RWPE2 (cell line): ENCODE results near the gene TIMM10B.

Experiments used
- ATAC-seq: fragments of 200-7000 bp; cut with Tn5 transposase; 3 replicates; pipeline ENCODE4 v1.9.1; 2021; ENCODE audit warnings: low read depth
- DNase-seq: peaks from one replicate; pipeline ENCODE4 v3.0.0-alpha.2; 2020; ENCODE audit warnings: low spot score
- H3K27ac ChIP-seq: fragments of 450-650 bp; 2 replicates; pipeline ENCODE4 v1.5.1; 2017; ENCODE audit warnings: mild to moderate bottlenecking; ENCODE audit not compliant: poor library complexity, severe bottlenecking
- H3K27me3 ChIP-seq: fragments of 250-450 bp; sonication (Bioruptor Pico); 2 replicates; pipeline ENCODE4 v1.5.1; 2021; ENCODE audit warnings: mild to moderate bottlenecking, moderate library complexity; ENCODE audit not compliant: insufficient read depth, poor library complexity, severe bottlenecking
- H3K36me3 ChIP-seq: fragments of 250-450 bp; sonication (Bioruptor Pico); 2 replicates; pipeline ENCODE4 v1.5.1; 2020; ENCODE audit warnings: low read depth, mild to moderate bottlenecking, moderate library complexity
- H3K4me1 ChIP-seq: fragments of 250-450 bp; sonication (Bioruptor Pico); 2 replicates; pipeline ENCODE4 v1.5.1; 2021; ENCODE audit warnings: mild to moderate bottlenecking, moderate library complexity; ENCODE audit not compliant: insufficient read depth, poor library complexity, severe bottlenecking
- H3K4me3 ChIP-seq: fragments of 250-450 bp; sonication (Bioruptor Pico); 2 replicates; pipeline ENCODE4 v1.5.1; 2021; ENCODE audit warnings: mild to moderate bottlenecking, moderate library complexity; ENCODE audit not compliant: severe bottlenecking
- H3K9me3 ChIP-seq: fragments of 250-450 bp; sonication (Bioruptor Pico); 2 replicates; pipeline ENCODE4 v1.5.1; 2021; ENCODE audit warnings: mild to moderate bottlenecking, moderate library complexity; ENCODE audit not compliant: severe bottlenecking
- TF ChIP-seq, protein P1 (sequence below): fragments of 450-650 bp; IDR thresholded peaks from one replicate; pipeline ENCODE4 v1.5.1; 2017; ENCODE audit warnings: mild to moderate bottlenecking, moderate library complexity; ENCODE audit not compliant: poor library complexity, severe bottlenecking

The TIMM10B gene

GRCh38 chr11:6448574-6448973 lies 32.7 kb upstream of the TIMM10B start:
- H3K27me3 ChIP-seq = no peaks in the 10 kb centered on the region
- no peaks in the 10 kb centered on the region for H3K4me1 ChIP-seq
- peaks cover 15% of the 10 kb centered on the region; the same call in 1 of the 2 replicates for H3K36me3 ChIP-seq
- TF ChIP-seq, protein P1, sequence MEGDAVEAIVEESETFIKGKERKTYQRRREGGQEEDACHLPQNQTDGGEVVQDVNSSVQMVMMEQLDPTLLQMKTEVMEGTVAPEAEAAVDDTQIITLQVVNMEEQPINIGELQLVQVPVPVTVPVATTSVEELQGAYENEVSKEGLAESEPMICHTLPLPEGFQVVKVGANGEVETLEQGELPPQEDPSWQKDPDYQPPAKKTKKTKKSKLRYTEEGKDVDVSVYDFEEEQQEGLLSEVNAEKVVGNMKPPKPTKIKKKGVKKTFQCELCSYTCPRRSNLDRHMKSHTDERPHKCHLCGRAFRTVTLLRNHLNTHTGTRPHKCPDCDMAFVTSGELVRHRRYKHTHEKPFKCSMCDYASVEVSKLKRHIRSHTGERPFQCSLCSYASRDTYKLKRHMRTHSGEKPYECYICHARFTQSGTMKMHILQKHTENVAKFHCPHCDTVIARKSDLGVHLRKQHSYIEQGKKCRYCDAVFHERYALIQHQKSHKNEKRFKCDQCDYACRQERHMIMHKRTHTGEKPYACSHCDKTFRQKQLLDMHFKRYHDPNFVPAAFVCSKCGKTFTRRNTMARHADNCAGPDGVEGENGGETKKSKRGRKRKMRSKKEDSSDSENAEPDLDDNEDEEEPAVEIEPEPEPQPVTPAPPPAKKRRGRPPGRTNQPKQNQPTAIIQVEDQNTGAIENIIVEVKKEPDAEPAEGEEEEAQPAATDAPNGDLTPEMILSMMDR = no peak
- DNase-seq (no peak), ATAC-seq (no peak)
- no peak overlapping the region for H3K27ac ChIP-seq
- no peak overlapping the region for H3K4me3 ChIP-seq
- no peaks in the 10 kb centered on the region for H3K9me3 ChIP-seq

- Histone ChIP-seq H3K4me1 (no peaks in the 10 kb centered on the region), H3K36me3 (peaks cover 24% of the 10 kb centered on the region), H3K27ac (no peak overlapping the region), H3K9me3 (no peaks in the 10 kb centered on the region), H3K4me3 (no peak overlapping the region), H3K27me3 (no peaks in the 10 kb centered on the region)
- ATAC-seq = no peak
- TF ChIP-seq, protein P1 = no peak
- DNase-seq = no peak
Measured at GRCh38 chr11:6452219-6452618, 29.1 kb upstream of the TIMM10B start.

- H3K27me3 ChIP-seq = no peaks in the 10 kb centered on the region
- H3K27ac ChIP-seq = no peak overlapping the region
- no peak for ATAC-seq
- no peaks in the 10 kb centered on the region for H3K4me1 ChIP-seq
- no peaks in the 10 kb centered on the region for H3K9me3 ChIP-seq
- TF ChIP-seq, protein P1 = no peak
- no peak for DNase-seq
- H3K4me3 ChIP-seq = no peak overlapping the region
- H3K36me3 ChIP-seq = peaks cover 24% of the 10 kb centered on the region
Measured at GRCh38 chr11:6453152-6453551, 28.1 kb upstream of the TIMM10B start.

- DNase-seq = no peak
- TF ChIP-seq, protein P1 = no peak
- Histone ChIP-seq H3K36me3 (peaks cover 22% of the 10 kb centered on the region), H3K9me3 (no peaks in the 10 kb centered on the region), H3K4me3 (no peak overlapping the region), H3K27ac (no peak overlapping the region), H3K27me3 (no peaks in the 10 kb centered on the region), H3K4me1 (no peaks in the 10 kb centered on the region)
- no peak for ATAC-seq
Measured at GRCh38 chr11:6455070-6455469, 26.2 kb upstream of the TIMM10B start.

DNA sequence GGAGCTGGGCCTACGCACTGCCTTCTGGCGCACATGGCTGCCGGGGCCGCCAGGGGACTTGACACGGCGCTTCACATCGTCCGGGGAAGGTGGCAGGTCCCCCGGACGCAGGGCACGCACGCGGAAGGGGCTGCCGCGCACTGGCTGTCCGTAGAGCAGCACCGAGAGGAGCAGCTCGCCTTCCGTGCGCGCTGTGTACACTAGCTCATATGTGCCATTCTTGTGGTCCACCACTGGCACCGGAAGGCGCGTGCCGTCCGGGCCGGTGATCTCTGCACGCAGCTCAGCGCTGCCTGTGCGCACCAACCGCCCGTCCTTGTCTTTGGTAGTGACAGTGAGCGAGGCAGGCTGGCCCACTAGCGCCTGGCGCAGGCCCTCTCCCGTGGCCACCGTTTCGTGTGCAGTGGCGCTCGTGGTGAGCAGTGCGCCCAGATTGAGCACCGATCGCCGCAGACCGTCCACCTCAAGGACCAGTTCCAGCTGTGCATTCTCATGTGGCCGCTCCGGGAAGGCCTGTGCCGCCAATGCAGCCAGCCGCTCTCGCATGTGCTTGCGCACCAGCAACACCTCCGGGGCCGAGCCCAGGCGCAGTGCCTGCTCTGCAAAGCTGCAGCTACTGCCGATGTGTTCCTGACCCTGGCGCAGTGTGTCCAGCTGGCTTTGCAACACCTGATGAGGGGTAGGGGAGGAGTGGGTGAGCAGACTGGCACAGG lies 24.8 kb upstream of the TIMM10B start:
- Histone ChIP-seq H3K27ac (no peak overlapping the region), H3K36me3 (peaks cover 10% of the 10 kb centered on the region), H3K9me3 (no peaks in the 10 kb centered on the region), H3K4me1 (no peaks in the 10 kb centered on the region), H3K27me3 (no peaks in the 10 kb centered on the region), H3K4me3 (no peak overlapping the region)
- no peak for DNase-seq
- no peak for ATAC-seq
- TF ChIP-seq, protein P1 = no peak
